Measurements from ENCODE around the gene TTLL10.
"Not testable (repeated sequence)": the region's sequence is repeated elsewhere in the genome, so short reads cannot be mapped to it uniquely, and the experiment has no call there.

TTLL10 gene

DNA sequence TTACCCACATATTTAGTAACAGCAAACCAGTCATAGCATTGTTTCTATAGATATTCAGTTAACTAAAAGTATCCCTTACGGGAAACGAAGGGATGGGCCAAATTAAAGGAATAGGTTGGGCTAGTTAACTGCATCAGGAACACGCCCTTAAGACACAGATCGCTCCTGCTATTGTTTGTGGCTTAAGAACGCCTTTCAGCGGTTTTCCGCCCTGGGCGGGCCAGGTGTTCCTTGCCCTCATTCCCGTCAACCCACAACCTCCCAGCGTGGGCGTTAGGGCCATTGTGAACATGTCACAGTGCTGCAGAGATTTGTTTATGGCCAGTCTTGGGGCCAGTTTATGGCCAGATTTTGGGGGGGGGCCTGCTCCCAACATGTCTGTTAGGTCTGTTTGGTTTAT, 18.1 kb downstream of the TTLL10 start:
- no peak for DNase-seq

DNA sequence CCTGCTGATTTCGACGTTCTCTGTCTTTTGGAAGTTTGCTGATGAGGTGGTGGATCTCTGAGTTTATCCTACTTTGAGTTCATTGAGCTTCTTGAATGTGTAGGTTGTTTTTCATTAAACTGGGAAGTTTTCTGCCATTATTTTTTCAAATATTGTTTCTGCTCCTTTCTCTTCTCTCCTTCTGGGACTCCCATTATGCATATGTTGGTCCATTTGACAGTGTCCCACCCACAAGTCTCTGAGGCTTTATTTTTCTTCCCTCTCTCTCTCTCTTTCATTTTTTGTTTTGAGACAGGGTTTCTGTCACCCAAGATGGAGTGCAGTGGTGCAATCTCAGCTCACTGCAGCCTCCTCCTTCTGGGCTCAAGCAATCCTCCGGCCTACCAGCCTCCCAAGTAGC, 21.0 kb downstream of the TTLL10 start:
- no peak for DNase-seq

DNA sequence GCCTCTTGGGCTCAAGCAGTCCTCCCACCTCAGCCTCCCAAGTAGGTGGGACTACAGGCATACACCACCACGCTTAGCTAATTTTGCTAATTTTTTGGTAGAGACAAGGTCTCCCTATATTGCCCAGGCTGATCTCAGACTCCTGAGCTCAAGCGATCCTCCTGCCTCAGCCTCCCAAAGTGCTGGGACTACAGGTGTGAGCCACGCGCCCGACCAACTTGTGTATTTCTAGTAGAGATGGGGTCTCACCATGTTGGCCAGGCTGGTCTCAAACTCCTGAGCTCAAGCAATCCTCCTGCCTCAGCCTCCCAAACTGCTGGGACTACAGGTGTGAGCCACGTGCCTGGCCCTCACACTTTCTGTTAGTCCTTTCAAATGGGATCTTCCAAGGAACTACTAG, 22.0 kb downstream of the TTLL10 start:
- DNase-seq: not testable (repeated sequence)

DNA sequence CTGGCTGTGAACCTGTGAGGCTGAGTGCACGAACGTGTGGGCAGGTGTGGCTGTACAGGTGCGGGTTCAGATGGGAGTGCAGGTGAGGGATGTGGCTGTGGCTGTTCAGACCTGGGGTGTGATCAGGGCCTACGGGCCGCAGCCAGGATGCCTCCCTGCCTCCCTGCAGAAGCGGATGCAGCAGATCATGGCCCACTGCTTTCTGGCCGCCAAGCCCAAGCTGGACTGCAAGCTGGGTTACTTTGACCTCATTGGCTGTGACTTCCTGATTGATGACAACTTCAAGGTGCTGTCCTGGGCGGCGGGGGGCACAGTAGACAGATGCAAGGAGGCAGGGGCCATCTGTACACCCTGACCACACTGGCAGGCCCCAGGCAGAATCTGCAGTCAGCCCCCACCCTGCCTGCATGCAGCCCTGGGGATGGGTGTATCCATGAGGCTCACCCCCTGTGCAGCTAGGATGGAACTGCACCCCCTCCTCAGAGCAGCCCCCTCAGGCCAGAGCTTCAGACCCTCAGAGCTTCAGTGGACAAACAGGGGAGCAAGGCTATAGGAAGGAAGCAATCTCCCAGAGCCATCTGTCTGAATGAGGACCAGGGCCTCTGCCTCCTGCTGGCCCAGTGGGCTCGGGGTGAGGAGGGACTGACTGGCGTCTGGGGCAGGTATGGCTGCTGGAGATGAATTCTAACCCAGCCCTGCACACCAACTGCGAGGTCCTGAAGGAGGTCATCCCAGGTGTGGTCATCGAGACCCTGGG, 22.9 kb downstream of the TTLL10 start:
- no peak for DNase-seq

DNA sequence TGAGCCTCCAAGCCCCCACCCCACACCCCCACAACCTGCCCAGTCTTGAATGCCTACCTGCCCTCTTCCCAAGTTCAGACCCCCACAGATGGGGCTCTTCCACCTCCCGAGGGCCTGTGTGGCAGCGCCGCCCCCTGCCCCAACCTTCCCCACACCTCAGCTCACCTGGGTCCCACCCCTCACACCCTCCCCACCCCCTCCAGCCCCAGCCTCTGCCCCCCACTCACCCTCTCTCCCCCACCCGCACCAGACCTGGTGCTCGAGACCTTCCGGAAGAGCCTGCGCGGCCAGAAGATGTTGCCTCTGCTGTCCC, 23.5 kb downstream of the TTLL10 start:
- DNase-seq: no peak

DNA sequence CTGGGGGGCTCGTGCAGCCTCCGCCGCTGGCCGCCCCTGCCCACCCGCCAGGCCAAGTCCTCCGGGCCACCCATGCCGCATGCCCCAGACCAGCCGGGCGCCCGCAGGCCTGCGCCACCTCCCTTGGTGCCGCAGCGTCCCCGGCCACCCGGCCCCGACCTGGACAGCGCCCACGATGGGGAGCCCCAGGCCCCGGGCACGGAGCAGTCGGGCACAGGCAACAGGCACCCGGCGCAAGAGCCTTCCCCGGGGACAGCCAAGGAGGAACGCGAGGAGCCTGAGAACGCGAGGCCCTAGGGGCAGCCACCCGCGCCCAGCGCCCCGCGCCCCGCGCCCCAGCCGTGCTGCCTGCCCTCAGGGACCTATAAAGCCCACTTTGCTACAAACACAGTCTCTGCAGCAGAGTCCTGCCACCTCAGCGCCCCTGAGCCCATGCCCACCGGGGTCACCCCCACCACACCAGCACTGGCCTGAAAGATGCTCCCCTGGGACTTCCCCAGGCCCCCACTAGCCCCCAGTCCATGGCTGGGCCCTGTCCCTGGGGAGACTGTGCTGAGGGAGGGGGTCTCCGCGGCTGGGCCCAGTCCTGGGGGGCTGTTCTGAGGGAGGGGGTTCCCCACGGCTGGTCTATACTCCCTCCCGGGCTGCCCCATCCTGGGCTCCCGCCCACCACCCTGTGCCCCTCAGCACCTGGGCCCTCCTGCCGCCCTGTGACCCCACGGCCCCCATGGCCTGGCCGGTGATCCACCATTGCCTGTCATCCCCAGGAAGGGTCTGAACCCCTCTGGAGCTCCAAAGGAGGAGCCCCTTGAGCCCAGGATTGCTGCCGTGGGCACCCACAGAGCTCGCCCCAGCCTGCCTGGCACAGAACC, 24.1 kb downstream of the TTLL10 start:
- no peak for DNase-seq

DNA sequence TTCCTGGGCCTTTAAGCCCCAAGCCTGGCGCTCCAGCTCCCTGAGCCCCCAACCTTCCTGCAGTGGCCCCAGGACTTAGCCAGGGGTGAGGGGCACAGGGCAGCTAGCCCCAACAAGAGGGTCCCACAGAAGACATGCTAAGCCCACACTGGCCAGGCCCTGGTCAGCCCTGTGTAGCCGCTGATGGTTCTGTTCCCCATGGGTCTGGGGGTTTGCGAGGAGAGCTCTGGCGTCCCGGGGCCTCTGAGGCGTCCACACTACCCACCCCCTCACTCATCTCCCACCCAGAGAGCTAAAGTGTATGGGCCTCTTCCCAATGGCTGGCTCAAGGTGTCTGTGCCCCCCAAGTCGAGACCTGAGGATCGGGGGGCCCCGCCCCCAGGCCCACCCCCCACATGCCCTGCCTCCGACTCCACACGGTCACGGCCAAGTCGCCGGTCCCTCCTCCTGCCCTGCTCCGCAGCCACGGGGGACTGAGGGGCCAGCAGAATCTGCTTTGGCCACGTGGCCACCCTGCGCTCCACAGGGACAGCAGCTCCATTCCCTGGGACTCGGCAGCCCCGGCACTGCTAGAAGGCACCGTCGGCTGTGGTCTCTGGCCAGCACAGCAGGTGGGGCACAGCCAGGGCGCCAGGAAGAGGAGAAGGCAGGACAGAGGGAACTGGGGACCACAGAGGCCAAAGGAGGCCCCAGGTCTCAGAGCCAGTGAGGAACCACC, 24.9 kb downstream of the TTLL10 start:
- no peak for DNase-seq

DNA sequence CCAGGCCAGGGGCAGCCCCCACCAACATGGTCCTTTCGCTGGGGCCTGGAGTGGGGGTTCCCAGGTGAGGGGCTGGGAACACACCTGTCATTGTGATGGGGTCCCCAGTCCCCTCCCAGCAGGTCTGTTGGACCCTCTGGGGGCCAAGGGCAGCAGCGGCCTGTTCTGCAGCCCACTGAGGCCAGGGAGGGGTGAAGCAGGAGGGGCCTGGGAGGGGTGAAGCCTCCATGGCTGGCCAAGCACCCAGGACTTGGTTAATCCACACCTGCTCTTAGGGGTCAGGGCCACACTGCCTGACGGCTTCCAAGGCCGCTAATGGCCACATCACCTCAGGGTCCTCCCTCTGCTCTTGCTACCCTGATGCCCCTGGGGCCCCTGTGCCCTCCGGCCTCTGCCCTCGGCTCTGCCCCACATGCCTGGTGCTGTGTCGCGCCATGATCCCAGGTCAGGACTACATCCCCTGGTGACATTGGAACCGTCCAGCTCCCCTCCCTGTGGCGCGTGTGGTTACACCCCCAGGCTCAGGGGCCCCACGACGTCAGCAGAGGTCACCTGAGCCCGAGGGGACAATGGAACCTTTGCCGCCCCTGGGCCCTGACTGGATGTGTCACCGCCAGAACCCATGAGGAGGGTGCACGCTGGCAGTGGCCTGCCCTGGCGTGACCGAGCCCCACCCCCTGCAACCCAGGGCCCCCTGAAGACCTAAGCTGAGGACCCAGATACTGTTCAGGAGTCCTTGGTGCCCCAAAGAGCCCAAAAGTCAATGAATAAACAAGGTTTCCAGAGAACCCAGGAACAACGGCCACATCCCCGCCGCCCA, 25.7 kb downstream of the TTLL10 start:
- DNase-seq: no peak

DNA sequence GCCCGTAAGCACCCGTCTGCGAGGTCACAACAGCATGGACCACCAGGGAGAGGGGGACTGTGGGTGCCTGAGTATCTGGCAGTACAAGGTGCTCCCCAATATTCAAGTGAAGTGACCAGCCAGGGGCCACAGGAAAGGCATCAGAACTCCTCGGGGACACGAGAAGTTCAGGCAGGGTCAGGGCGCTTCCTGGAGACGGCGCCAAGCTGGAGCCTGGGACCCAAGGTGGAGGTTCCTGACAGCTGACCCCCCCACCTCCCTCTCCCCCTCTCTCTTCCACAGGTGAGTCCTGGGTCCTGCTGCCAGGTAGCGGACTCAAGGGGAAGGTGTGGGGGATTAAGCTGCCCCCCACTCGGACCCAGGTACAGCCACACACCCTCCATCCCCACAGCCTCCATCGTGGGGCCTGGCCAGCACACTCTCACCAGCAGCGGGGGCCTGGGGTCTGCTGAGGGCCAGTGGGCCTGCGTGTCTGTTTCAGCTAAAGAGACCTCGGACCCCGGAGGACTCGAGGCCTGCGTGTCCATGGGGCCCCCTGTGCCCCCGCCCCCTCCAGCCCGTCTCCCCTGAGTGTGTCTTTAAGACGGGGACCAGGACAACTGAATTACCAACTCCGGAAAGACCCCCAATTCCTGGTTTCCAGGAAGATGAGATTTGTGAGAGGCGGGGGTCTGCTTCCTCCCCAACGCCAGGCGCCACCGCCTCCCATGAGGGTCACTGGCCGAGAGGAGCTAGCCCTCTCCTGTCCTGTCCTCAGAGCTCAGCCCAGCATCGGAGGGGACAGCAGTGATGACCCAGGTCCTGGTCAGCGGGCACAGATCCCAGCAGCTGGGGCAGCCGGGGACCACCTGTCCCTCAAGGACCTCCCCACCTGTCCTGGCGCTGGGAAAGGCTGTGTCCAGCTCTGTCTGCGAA, 26.5 kb downstream of the TTLL10 start:
- DNase-seq: no peak

DNA sequence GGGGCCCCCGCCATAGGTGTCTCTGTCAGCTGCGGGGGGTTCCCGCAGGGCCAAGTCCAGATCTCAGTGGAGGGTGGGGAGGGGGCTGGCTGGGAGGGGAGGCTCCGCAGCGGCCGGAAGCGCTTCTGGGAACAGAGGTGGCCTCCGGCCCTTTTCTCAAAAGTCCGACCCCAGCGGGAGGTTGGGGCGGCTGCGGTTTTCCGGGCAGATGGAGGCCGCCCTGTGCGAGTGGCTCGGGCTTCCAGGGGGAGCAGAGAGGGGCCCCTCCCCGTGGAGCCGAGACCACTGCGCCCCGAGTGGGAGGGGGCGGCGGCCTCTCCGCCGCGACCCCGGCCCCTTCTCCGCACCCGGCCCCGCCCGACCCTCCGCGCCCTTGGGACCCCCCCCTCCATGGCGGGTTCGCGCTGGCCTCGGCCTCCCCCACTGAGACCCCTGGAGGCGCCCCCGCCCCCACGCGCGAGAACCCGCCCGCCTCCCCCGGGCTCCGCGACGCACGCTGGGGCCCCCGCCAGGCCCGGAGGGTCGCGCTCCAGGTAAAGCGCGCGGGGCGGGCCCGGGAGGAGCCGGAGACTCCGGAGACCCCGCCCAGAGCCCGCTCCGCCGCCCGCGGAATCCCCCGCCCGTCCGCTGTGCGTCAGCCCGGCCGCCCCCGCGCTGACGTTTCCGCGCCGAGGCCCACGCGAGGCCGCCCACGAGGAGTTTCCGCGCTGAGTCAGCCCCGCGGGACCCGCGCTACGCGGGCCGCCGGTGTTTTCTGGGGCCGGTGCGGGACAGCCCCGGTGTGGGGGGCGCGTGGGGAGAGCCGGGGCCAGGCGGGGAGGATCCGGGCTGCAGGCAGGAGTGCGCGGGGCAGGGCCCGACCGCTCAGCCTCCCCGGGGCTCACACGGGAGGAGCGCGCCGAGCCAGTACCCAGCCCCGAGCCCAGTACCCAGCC, 27.5 kb downstream of the TTLL10 start:
- peak; percentile 36 for DNase-seq

DNA sequence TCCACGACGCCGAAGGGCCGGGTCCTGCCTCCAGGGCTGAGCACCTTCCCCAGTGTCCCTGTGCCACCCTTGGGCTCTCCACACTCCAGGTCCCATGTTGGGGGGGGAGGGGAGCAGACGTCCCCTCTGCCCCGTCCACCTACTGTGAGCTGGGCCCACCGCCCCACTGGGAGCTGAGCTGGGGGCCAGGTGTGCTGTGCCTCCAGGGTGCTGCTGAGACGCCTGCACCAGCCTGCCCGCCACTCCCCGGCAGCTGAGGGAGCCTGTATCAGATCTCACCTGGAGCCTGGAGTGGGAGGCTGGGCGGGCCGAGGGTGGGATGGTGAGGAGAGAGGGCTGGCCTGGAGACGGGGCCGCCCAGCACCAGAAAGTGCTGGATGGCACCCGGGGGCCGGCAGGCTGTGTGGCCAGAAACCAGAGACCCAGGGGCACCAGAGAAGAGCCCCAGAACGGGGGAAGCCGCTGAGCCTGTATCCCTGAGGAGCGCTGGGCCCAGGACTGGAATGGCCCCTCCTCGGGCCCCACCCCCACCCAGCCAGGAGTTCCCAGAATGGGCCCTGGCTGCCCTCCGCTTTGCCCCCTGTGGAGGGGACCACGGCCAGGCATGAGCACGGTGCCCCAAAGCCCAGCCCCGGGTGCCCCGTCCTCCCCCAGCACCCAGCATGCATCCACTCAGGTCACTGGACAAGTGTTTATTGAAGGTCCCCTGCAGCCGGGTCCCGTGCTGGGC, 29.3 kb downstream of the TTLL10 start:
- DNase-seq: no peak

DNA sequence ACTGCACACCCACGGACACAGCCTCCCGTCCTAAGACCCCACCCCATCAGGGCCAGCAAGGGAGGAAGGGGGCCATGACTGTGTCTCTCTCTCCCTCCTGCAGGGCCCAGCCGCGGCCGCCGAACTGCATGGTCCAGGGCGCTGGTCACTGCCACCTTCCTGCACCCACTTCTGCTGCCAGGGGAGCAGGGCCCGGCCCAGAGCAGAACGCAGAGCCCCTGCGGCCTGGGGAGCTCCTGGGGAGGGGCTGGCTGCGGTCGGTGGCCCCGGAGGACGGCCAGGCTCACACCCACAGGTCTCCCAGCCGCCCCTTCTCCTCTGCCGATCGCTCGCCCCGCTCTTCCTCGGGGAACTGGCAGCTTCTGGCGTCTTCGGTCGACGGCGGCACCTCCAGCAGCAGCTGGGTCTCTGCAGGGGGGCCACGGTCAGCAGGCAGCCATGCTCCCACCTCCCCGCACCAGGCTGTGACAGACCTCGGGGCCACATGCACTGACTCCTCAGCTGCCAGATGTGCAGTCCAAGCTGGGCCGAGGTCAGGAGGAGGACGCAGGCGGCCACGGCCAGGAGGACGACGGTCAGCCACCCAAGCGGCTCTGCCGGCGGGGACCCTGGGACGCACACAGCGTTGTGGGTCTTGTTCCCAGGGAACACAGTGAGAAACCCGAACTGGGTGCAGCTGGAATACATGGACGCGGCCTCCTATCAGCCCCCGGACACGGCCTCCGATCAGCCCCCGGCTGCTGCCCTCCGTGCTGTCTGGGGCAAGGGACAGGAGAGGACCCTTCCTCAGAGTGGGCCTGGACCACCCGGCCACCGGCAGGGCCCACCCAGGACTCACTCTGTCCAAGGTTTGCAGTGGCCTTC, 30.1 kb downstream of the TTLL10 start:
- DNase-seq: no peak

DNA sequence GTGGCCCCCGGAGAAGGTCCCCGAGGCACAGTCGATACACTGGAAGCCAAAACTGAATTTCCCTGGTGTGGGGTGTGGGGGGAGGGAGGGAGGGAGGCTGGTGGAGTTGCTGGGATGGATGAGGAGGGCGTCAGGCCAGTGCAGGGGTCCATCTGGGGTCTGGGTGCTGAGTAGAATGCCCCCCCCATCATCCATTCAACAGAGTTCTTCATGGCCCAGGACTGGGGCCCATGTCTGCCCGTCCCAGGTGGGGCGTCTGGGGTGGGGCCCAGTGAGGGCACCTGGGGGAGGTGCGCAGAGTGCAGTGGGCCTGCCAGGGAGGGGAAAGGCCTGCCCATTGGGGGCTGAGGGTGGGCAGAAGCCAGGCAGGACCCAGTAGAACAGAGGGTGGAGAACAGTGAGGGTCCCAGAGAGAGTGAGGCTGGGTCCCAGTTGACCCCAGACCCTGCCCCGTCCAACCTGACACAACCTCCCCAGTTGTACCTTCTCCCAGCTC, 30.8 kb downstream of the TTLL10 start:
- no peak for DNase-seq

DNA sequence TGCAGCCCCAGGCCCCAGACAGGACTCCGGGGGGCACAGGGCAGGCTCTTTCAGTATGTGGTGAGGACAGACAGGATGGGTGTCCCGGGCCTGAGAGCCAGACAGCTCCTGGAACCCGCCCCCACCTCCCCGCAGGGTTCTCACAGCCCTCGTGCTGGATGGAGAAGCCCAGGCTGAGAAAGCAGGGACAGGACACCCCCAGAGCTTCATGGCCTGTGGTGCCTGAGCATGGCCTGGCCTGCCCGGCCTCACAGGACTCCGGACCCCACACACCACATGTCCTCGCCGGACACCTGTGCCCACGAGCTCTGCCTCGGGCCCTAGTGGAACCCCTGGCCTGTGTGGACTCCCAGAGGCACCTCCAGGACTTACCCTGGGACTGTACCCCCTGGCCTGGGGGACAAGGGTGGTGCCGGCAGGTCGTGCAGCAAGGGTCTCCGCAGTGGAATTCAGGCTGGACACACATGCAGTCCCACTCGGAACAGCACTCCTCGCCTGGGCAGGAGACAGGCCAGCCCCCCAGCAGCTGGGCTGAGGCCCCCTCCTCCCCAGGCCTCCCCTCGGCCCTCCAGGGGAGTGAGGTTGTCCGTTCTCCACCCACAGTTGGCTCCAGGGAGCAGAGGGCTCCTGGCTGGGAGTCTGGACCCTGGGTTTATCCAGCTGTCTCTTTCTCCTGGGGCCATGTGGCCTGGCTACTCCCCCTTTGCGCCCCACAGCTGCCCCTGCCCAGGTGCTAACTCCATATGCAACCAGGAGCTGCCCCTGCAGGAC, 31.5 kb downstream of the TTLL10 start:
- no peak for DNase-seq

DNA sequence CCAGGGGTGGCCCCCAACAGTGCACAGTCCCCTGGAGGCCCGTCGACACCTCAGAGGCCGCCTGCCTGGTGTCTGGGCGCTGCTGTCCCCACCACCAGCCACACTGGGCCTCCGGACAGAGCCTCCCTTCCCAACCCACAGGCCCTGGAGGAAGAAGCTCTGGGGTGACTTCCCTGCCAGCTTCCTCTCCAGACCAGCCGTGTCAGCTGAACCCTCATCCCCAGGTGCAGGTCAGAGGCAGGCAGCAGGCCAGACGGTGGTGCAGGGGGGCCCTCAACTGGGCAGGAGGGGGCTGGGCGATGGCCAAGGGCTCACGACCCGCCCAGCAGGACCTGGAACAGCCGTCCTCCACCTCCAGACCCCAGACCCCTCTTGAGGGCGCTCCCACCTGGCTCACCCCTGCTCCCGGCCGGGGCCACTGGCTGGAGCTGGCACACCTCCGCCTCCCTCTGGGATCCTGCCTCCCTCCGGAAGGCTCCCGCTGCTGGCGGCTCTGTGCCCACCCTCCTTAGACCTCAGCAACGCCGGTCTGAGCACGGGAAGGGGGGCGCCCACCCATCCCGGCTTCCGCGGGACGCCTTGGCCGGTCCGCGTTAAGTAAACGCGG, 32.2 kb downstream of the TTLL10 start:
- DNase-seq: no peak

DNA sequence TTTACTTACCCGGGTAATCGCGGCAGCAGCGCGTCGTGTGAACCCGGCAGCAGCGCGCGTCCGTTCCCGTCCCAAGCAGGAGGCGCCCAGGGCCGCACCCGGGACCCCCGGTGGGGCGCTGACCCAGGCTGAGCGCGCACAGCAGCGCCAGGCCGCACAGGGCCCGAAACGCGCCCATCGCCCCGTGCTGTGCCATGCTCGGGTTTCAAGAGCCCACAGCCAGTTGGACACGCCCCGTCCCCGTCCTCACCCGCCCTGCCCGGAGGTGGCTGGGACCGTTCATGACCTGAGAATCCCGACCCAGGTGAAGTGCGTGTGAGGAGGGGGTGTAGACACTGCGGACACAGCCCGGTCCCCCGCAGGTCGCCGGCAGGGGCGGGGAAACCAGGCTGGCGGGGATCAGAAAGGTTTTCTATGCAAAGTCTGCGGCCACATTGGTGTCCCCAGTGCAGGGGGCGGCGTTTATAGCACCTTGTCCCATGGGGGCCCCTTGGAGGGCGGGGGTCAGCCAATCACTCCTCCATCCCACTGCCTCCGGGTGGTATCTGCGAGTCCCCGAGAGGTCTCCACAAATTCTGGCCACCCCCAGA, 32.8 kb downstream of the TTLL10 start, which contains the start of gene TNFRSF18:
TSS of gene TNFRSF18 (minus strand) at position 217 of the 590 bp plus-strand sequence. CDS start at position 196, 21 bp downstream.
- no peak for DNase-seq
